NCI-H1092 (cell line): ENCODE measurements around the gene ARHGEF18.
A peak's percentile ranks its signal among the peaks of the same experiment; 100 is the strongest.

Source experiments
- DNase-seq: peaks from one replicate; lab custom pipeline; 2025; lab: John Stamatoyannopoulos, UW

ARHGEF18 gene

DNA sequence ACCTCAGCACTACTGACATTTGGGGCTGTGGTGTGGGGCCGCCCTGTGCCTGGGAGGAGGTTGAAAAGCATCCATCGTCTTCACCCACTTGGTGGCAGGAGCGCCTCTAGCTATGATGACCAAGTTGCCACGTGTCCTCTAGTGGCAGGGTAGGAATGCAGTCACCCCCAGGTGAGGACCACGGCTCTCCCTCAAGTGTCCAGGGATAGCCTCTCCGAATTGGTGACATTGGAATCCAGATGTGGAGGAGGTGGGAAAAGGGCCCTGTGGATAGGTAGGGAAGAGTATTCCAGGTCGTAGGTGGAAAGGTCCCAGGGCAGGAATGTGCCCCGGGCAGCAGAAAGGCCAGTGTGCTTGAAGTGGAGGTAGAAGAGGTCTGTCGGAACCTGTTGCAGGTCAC is 37.6 kb downstream of the ARHGEF18 start:
- DNase-seq, result no peak

DNA sequence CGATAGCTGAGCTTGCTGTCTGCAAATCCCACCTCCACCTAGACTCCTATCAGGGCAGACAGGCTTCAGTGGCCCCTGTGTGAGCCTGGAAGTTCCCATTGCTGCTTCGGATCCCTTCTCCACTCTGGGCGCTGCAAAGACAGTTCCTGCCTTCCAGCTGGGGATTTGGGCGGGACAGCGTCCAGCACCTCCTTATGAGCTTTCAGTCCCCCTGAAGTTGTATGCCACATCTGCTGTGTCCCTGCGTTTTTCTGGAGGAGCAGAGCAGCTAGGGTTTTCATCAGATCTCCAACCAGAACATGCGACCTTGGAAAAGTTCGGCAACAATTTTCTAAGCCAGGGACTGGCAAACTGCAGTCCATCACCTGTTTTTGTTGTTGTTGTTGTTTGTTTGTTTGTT is 38.0 kb downstream of the ARHGEF18 start:
- no peak for DNase-seq

- no peak for DNase-seq
These were observed 42.5 kb downstream of the ARHGEF18 start for GRCh38 chr19:7391218-7391670.

DNA sequence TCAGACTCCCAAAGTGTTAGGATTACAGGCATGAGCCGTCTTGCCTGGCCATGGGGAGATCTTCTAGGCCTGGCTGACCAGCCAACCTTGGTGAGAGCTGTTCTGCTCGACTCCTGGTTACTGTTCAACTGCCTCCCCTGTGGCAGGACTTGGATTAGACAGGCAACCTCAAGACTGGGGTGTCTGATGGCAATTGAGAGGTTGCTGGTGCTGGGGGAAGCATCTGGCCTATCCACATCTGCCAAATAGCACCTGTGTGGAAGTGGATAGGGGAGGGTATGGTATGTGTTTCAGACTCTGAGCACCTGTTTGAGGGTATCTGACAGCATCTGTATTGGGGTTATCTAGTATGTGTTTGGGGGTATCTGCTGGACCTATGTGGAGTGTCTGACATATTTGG is 44.7 kb downstream of the ARHGEF18 start:
- no peak for DNase-seq

DNA sequence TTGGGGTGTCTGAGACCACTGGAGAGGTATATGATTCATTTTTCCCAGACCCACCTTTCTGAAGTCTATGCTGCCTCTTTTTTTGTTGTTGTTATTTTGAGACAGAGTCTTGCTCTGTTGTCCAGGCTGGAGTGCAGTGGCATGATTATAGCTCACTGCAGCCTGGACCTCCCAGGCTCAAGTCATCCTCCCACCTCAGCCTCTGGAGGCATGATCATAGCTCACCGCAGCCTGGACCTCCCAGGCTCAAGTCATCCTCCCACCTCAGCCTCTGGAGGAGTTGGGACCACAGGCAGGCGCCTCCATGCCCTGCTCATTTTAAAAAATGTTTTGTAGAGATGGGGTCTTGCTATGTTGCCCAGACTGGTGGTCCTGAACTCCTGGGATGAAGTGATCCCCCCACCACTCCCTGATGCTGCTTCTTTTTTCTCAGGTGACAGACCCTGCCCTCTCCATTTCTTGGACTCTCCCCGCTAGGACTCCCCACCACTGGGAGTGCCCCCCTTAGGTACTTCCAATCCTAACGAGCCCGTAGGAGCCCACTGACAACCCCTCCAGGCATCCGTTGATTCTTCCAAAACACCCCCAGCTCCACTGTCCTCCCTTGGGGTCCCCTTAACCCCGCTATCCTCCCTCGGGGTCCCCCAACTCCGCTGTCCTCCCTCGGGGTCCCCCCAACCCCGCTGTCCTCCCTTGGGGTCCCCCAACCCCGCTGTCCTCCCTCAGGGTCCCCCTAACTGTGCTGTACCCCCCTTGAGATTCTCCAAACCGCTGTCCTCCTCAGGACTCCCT is 45.4 kb downstream of the ARHGEF18 start:
- DNase-seq, result no peak

- peak; percentile 83 for DNase-seq
These were observed 46.1 kb downstream of the ARHGEF18 start for GRCh38 chr19:7394731-7395359.

DNA sequence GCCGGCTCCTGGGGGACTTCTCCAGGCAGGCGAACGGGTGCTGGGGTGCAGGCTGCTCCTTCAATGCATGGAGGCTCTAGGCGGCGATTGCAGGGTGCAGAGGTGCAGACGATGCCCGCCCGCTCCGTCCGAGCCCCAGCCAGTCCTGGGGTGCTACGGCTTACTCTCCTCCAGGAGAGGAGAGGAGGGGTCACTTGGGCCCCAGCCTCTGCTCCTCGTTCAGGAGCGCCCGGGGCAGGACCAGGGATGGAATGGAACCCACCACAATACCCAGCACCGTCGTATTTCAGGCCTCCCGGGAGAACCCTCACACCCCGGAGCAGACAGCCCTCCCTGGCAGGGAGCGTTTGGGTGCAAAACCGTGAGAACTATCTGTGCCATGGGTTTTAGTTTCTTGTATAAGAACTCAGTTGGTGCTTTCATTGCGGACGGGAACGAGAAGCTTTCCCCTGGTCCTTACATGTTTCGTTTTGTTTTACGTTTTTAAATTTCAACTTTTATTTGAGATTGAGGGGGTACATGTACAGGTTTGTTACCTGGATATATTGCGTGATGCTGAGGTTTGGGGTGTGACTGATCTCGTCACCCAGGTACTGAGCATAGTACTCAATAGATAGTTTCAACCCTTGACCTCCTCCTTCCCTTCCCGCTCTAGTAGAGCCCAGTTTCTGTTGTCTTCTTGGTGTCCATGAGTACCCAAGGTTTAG is 46.8 kb downstream of the ARHGEF18 start:
- no peak for DNase-seq

GRCh38 chr19:7397687-7398086 is 49.0 kb downstream of the ARHGEF18 start:
- no peak for DNase-seq
